Measurements from ENCODE around the gene TET1.
A peak's percentile ranks its signal among the peaks of the same experiment; 100 is the strongest.
"Not testable (repeated sequence)": the region's sequence is repeated elsewhere in the genome, so short reads cannot be mapped to it uniquely, and the experiment has no call there.

TET1 gene

GRCh38 chr10:68717435-68717834, 157.3 kb downstream of the TET1 start:
- DNase-seq = no peak

DNA sequence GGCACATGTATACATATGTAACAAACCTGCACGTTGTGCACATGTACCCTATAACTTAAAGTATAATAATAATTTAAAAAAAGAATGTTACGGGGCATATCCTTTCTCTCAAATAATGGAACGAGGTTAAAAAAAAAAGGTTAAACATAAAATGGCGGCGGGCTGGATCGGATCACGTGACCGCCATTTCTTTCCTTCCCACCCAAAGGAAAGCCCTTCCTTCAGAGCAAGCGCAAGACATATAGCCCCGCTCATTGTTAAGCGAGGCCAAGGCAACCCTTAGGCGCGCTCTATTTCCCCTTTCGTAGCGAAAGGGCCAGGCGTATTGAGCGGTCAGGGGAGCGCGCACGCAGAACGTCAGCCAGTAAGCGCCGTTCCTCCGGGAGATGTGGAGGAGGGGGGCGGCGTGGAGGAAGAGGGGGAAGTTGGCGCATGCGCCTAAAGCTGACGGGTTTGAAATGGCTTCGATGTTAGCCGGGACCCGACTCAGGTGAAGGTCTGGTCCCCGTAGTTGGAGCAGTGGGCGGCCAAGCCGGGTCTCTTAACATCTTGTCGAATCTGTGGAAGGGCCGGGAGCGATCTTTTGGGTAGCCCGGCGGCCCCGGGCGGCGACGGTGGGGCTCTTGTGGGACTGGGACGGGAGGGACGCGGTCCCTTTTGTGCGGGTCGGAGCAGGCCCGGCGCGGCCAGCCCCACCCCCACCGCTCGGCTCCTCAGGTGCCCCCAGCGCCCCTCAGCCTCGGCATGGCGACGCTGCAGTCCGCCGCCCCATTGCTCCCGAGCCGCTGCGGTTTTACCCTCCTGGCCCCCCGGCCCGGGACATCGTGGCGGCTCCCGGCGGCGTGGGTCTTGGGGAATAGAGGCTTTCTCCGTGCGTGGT, 160.9 kb downstream of the TET1 start, which contains the start of gene CCAR1:
Gene CCAR1 (plus strand): TSS at position 447 of the 880 bp plus-strand sequence. CDS start 1,266 bp downstream, outside the sequence.
- DNase-seq = peak; percentile 92

- no peak for DNase-seq
These were observed 161.7 kb downstream of the TET1 start for GRCh38 chr10:68721673-68722335.

- DNase-seq = no peak
These were observed 164.9 kb downstream of the TET1 start for GRCh38 chr10:68725016-68725415.

DNA sequence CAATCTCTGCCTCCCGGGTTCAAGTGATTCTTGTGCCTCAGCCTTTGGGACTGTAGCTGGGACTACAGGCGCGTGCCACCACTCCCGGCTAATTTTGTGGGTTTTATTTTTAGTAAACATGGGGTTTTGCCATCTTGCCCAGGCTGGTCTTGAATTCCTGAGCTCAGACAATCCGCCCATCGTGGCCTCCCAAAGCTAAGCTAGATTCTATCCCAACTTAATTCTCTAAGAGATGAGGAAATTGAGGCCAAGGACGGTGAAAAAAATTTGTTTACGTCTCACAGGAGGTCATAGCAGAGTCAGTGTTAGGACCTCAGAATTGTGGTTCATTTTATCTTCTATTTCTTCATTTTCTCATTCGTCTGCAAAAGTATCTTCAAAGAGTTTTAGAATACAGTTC, 167.0 kb downstream of the TET1 start:
- DNase-seq = no peak

GRCh38 chr10:68732651-68733050, 172.5 kb downstream of the TET1 start:
- no peak for DNase-seq

DNA sequence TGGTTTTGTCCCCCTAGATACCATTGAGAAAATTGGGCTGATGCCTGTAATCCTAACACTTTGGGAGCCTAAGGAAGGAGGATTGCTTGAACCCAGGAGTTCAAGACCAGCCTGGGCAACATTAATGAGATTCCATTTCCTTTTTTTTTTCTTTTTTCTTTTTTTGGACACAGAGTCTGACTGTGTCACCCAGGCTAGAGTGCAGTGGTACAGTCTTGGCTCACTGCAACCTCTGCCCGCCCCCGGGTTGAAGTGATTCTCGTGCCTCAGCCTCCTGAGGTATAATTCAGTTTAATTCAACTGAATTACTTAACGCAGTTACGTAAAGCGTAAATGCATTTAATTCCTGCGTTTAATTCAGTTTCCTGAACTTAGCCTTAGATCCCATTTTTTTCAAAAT, 174.2 kb downstream of the TET1 start:
- no peak for DNase-seq

GRCh38 chr10:68735119-68735518, 175.0 kb downstream of the TET1 start:
- no peak for DNase-seq

DNA sequence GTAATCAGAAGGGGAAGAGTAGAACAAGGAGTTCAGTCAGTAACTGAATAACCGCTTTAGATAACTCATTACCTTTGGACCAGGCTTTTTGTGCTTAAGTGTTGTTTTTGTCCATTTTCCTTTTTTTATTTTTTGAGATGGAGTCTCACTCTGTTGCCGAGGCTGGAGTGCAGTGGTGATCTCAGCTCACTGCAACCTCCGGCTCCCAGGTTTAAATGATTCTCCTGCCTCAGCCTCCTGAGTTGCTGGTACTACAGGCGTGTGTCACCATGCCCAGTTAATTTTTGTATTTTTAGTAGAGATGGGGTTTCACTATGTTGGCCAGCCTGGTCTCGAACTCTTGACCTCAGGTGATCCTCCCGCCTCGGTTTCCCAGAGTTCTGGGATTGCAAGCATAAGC, 175.6 kb downstream of the TET1 start:
- not testable (repeated sequence) for DNase-seq

GRCh38 chr10:68740676-68741075, 180.5 kb downstream of the TET1 start:
- DNase-seq = not testable (repeated sequence)

GRCh38 chr10:68742397-68742796, 182.3 kb downstream of the TET1 start:
- DNase-seq = no peak
